Activated naive CD4-positive, alpha-beta T cell treated with anti-CD3 and anti-CD28 coated beads, Interleukin-2, amount 50 U/mL, for 24 hours (primary cell): Measurements from ENCODE around the gene DOCK10.

Experiments
- H3K27ac Mint-ChIP-seq: one replicate; pipeline ENCODE4 v1.8.0; 2021; ENCODE audit warnings: mild to moderate bottlenecking, mixed read lengths
- H3K27me3 Mint-ChIP-seq: one replicate; pipeline ENCODE4 v1.8.0; 2021; ENCODE audit warnings: mixed read lengths
- H3K36me3 Mint-ChIP-seq: one replicate; pipeline ENCODE4 v1.8.0; 2021; ENCODE audit warnings: mixed read lengths
- H3K4me1 Mint-ChIP-seq: one replicate; pipeline ENCODE4 v1.8.0; 2021; ENCODE audit warnings: mixed read lengths
- H3K4me3 Mint-ChIP-seq: one replicate; pipeline ENCODE4 v1.8.0; 2021; ENCODE audit warnings: mild to moderate bottlenecking, mixed read lengths
- H3K9me3 Mint-ChIP-seq: one replicate; pipeline ENCODE4 v1.8.0; 2021; ENCODE audit warnings: mixed read lengths

The DOCK10 gene

GRCh38 chr2:224736227-224736626 lies 306.0 kb downstream of the DOCK10 start:
- Mint-ChIP-seq H3K4me1 (no peaks in the 10 kb centered on the region), H3K27me3 (peaks cover 2% of the 10 kb centered on the region), H3K9me3 (peaks cover 20% of the 10 kb centered on the region), H3K27ac (no peak overlapping the region), H3K36me3 (peaks cover 6% of the 10 kb centered on the region), H3K4me3 (no peak overlapping the region)

- Mint-ChIP-seq H3K4me1 (no peaks in the 10 kb centered on the region), H3K4me3 (no peak overlapping the region), H3K27ac (no peak overlapping the region)
Measured at GRCh38 chr2:224734949-224735348, 307.3 kb downstream of the DOCK10 start.

DNA sequence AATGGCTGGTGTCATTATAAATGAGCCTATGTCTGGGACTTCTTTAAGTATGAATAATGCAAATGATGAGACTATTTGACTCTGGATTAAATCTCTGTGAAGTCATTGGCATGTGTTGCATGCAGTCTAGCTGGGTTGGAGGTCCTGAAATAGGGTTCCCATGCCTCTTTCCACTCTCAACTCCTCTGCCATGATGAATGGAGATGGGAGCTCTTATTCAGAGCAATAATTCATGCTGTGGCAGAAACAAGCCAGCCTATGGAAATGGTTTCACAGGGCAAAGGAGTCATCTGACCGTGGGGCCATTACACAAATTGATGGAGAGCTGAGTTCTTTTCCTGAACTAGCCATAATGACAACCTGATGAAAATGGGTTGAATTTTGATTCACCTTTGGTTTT lies 310.6 kb downstream of the DOCK10 start:
- Mint-ChIP-seq H3K4me3 (no peak overlapping the region), H3K9me3 (peaks cover 13% of the 10 kb centered on the region), H3K27ac (no peak overlapping the region), H3K27me3 (no peaks in the 10 kb centered on the region), H3K4me1 (no peaks in the 10 kb centered on the region), H3K36me3 (no peaks in the 10 kb centered on the region)

More at GRCh38 chr2:224734949-224735348, 307.3 kb downstream of the DOCK10 start:
- Mint-ChIP-seq H3K27me3 (peaks cover under 1% of the 10 kb centered on the region), H3K9me3 (peaks cover 20% of the 10 kb centered on the region), H3K36me3 (peaks cover 6% of the 10 kb centered on the region)

- Mint-ChIP-seq H3K4me3 (no peak overlapping the region), H3K4me1 (no peaks in the 10 kb centered on the region), H3K9me3 (peaks cover 13% of the 10 kb centered on the region), H3K27ac (no peak overlapping the region), H3K27me3 (peaks cover 3% of the 10 kb centered on the region), H3K36me3 (no peaks in the 10 kb centered on the region)
Measured at GRCh38 chr2:224729435-224729834, 312.8 kb downstream of the DOCK10 start.

DNA sequence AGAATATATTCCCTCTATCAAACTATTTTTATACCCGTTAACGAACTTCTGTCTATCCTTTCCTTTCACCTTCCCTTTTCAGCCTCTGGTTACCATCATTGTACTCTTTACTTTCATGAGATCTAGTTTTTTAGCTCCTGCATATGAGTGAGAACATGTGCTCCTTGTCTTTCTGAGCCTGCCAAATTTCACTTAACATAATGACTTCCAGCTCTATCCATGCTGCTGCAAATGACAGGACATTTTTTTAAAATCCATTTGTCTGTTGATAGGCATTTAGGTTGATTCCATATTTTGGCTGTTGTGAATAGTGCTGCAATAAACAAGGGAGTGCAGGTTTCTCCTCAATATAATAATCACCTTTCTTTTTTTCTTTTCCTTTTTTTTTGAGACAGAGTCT lies 317.9 kb downstream of the DOCK10 start:
- no peaks in the 10 kb centered on the region for H3K4me1 Mint-ChIP-seq
- H3K27ac Mint-ChIP-seq: no peak overlapping the region
- no peak overlapping the region for H3K4me3 Mint-ChIP-seq
- peaks cover 13% of the 10 kb centered on the region for H3K9me3 Mint-ChIP-seq
- H3K36me3 Mint-ChIP-seq: no peaks in the 10 kb centered on the region
- peaks cover 3% of the 10 kb centered on the region for H3K27me3 Mint-ChIP-seq

- Mint-ChIP-seq H3K9me3 (peaks cover 12% of the 10 kb centered on the region), H3K36me3 (no peaks in the 10 kb centered on the region), H3K27ac (no peak overlapping the region), H3K4me3 (no peak overlapping the region), H3K27me3 (peaks cover 3% of the 10 kb centered on the region), H3K4me1 (no peaks in the 10 kb centered on the region)
Measured at GRCh38 chr2:224723586-224724217, 318.6 kb downstream of the DOCK10 start.

DNA sequence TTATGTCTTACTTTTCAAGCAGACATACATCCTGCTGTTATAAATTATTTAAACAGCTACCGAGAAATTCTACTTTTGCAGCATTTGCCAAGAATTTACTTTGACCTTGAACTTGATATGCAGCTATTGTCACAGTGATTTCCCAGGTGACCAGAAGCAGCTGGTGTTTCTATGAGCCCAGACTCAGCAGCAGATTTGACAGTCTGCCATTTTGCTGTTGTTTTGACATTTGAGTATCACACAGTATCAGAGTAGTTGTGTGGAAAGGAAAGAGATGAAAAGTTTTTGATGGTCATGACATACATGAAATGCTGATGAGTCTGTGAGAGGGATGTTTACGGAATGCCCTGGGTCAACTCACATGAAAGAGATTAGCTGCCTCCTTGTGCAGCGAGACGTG lies 319.5 kb downstream of the DOCK10 start:
- H3K4me1 Mint-ChIP-seq: no peaks in the 10 kb centered on the region
- H3K4me3 Mint-ChIP-seq: no peak overlapping the region
- peaks cover 3% of the 10 kb centered on the region for H3K27me3 Mint-ChIP-seq
- H3K27ac Mint-ChIP-seq: no peak overlapping the region
- peaks cover 6% of the 10 kb centered on the region for H3K9me3 Mint-ChIP-seq
- no peaks in the 10 kb centered on the region for H3K36me3 Mint-ChIP-seq

DNA sequence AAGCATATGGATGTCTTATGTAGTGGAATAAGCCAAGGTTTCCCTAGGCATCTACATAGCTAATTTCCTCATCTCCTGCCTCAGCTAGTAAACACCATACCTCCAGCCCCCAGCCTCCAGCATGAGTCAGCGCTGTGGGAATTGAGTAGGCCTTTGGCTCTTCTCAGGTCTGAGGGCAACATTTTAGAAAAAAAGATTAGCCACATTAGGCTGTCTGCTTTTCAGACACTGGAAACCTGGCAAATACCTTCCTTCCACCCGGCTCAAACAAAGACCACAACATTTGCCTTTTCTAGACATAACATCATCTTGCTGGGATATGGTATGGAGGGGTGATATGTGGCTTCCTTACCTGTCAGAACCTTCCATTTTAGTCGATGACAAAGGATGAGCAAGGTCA lies 320.0 kb downstream of the DOCK10 start:
- no peaks in the 10 kb centered on the region for H3K36me3 Mint-ChIP-seq
- peaks cover 6% of the 10 kb centered on the region for H3K9me3 Mint-ChIP-seq
- no peaks in the 10 kb centered on the region for H3K4me1 Mint-ChIP-seq
- peaks cover 3% of the 10 kb centered on the region for H3K27me3 Mint-ChIP-seq
- no peak overlapping the region for H3K4me3 Mint-ChIP-seq
- H3K27ac Mint-ChIP-seq: no peak overlapping the region

- H3K27me3 Mint-ChIP-seq: peaks cover 2% of the 10 kb centered on the region
- H3K4me1 Mint-ChIP-seq: no peaks in the 10 kb centered on the region
- H3K36me3 Mint-ChIP-seq: no peaks in the 10 kb centered on the region
- no peaks in the 10 kb centered on the region for H3K9me3 Mint-ChIP-seq
- H3K27ac Mint-ChIP-seq: no peak overlapping the region
- no peak overlapping the region for H3K4me3 Mint-ChIP-seq
Measured at GRCh38 chr2:224716921-224717320, 325.3 kb downstream of the DOCK10 start.

- no peak within 1 kb of the TSS for H3K27ac Mint-ChIP-seq
- no peaks in the 10 kb centered on the region for H3K4me1 Mint-ChIP-seq
- H3K36me3 Mint-ChIP-seq: no peaks in the 10 kb centered on the region
- H3K4me3 Mint-ChIP-seq: no peak within 1 kb of the TSS
- peaks cover 2% of the 10 kb centered on the region for H3K27me3 Mint-ChIP-seq
- no peaks in the 10 kb centered on the region for H3K9me3 Mint-ChIP-seq
Measured at GRCh38 chr2:224716201-224716600, 326.1 kb downstream of the DOCK10 start, which contains the start of gene CCDC195. Gene CCDC195, minus strand, starts transcription at chr2:224716365. Its CDS starts 0 bp downstream, at chr2:224716365.
